GM19463 (cell line): ENCODE measurements around the gene SLC35F3.
A peak's percentile ranks its signal among the peaks of the same experiment; 100 is the strongest.

Experiments used
- ATAC-seq: cut with Tn5 transposase; IDR thresholded peaks from one replicate; pipeline ENCODE4 v1.9.1; 2021; ENCODE audit warnings: mild to moderate bottlenecking, moderate library complexity; ENCODE audit not compliant: unreplicated experiment

The SLC35F3 gene

DNA sequence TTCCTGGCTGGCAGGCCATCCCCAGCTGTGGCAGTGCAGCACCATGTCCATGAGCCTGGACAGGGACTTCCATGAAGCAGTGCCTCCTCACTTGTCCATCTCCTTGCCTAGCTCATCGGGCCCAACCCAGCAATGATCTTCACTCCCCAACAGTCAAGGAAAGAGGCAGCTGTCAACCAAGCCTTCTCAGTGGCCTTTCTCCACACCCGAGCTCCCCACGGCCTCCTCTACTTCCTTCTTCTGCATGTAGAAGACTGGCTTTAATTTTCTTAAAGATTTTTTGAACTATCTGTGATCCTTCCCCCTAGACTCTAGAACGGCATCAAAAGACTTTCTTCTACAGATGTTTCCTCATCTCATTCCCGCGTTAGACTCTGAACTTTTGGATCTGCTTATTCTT lies 403.2 kb downstream of the SLC35F3 start:
- no peak for ATAC-seq

DNA sequence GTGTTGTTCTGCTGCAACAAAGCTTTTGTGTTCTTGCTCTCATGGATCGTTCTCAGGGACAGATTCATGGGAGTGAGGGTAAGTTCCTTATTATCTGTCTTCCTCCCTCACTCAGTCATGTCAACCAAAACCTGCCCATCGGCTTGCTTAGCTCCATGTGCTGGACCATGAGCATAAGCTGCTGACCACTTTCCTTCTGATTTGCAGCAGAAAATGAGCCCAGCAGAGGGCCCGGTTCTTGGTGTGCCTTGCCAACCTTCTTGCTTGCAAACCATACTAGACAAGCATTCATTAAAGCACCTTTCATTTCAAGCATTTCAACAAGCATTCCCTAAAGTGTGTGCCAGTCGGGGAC lies 404.7 kb downstream of the SLC35F3 start:
- no peak for ATAC-seq

DNA sequence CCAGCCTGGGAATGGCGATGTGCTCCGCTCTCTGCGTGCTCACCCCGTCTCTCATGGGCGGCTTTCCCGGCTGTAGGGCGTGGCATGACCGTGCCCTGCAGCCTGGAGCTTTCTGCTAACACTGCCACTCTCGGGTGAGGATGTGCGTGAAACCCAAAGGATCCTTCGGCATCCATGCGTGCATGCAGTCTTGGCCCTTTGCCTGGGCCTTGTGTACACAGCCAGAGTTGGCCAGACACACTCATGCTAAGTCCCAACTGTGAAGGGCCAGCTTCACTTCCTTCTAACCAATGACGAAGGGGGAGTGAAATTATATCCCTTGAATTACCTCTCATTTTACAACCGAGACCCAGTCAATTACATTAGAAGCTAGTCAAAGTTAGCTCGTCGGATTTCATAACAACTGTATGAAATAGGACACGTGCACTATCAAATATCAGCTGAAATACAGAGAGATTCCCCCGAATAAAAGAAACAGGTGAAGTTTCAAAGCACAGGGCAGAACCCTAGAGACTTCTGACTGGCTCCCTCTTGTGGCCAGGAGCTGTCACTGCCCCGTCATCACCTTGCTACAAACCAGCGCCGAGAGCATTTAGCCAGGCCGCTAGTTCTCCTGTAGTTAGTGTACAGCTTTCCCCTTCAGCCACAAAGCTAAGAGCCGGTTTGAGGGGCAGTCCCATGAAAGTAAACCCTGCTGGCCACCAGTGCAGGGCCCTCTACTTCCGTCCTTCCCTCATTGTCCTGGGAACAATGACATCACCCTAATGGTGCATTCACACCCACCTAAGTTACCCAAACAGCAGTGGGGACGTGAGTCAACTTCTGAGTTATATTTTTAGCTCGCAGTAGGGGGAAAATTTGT lies 405.4 kb downstream of the SLC35F3 start:
- ATAC-seq, result peak; percentile 76

DNA sequence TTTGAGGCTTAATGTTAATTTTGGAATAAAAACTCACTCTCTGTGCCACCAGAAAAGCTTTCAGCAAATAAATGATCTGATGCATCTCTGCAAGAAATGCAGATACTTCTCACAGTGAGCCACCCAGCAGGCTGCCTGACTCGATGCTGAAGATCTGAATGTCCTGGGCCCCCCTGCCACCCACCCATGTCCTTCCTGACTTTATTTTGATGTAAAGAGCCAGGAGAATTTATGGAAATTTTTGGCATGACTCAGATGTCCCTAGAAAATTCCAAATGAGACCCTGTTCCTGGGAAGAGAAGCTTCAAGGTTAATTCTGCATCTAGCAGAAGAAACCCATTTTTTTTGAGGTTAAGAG lies 406.0 kb downstream of the SLC35F3 start:
- no peak for ATAC-seq

DNA sequence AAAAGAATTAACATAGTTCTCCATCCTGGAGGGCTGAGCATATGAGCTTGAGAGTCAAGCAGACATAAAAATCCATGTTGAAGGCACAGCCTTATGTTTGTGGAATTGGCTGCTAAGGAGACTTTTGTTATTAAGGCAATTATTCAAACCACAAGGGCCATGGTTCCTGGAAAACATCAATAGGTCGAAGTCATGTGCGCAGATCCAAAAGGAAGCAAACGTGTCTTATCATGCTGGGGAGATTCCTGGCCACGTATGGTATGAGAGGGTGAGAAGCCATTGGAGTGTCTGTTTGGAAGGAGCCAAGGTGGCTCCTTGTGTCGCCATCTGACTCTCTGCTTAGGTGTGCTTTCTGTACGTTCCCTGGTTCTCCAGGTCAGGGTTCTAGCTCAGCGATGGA lies 406.9 kb downstream of the SLC35F3 start:
- ATAC-seq, result no peak

DNA sequence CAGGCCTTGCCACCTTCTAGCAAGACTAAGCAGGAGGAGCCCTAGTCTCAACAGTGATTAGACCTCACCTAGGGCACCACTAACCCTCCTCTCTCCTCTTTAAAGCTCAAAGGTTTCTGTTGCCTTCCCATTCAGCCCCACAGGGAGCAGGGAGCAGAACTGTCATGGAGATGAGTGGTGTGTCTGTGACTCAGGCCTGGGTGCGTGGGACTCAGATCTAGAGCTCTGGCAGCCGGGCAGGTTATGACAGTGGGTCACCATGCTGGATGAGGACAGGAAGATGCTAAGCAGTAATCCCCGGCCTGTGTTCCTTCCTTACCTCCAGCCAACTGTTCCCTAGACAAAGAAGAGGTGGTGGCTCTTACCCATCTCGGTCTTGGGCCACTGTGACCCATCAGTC lies 408.7 kb downstream of the SLC35F3 start:
- ATAC-seq, result no peak

DNA sequence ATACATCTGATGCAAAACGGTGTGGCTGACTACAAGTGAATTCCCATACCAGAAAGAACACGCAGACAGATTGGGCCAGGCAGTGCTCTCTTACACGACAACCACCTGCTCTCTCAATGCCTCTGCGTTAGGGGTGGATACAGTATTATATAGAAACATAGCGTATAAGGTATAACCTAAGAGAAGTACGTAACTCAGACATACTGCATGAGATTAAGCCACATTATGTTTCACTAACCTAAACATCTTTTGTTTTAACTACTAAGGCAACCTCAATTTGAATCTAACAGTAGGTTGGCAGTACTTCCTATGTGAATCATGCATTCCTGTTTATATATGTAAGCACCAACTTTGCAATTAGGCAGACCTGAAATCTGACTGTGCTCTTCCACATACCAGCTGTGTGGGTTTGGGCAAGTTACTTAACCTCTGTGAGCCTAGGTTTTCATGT lies 410.6 kb downstream of the SLC35F3 start:
- no peak for ATAC-seq

DNA sequence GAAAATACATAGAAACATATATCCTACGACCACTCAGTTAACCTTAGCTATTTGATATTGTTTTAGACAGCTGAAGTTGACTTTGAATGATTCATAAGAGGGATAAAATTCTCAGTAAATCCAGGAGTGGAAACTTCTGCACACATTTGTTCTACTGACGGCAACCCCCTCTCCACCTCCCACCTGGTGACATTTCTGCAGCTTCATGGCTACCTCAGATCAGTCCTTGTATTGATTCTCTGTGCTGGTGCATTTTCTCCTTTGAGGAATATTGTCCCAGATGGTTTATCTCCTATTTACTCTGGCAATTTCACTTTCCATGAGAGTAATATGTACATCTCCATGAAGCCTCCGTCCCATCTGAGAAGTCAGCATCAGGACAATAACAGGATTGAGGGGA lies 411.1 kb downstream of the SLC35F3 start:
- ATAC-seq, result no peak

DNA sequence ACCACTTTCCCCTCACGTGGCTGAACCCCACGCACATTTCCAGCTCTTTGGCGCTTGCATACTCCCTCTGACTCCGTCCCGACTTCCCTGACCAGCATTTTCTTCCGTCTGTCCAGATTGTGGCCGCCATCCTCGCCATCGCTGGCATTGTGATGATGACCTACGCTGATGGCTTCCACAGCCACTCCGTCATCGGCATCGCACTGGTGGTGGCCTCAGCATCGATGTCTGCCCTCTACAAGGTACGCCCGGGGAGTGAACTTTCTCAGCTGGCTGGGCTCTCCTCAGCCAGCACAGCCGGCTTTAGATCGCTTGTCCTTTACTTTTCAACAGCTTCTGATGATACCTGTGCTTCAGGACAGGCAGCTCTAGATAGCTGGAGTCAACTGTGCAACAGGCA lies 412.0 kb downstream of the SLC35F3 start:
- no peak for ATAC-seq

DNA sequence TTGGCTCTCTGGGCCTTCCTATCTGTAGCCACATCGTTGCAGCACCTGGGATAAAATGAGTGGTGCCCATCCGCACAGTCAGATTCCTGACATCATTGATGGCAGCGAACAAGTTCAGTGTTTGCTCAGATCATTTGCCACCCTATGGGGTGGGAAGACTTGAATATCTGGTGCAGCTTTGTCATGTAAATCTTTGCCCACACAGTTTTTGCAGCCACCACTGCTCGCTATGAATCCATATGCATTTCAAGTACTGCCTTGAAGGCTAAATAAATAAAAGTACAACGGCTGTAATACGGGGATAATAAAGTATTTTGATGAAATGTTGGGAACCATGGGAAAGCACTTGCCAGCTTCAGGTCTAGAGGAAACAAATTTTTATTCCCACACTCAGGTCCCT lies 412.5 kb downstream of the SLC35F3 start:
- ATAC-seq, result no peak

DNA sequence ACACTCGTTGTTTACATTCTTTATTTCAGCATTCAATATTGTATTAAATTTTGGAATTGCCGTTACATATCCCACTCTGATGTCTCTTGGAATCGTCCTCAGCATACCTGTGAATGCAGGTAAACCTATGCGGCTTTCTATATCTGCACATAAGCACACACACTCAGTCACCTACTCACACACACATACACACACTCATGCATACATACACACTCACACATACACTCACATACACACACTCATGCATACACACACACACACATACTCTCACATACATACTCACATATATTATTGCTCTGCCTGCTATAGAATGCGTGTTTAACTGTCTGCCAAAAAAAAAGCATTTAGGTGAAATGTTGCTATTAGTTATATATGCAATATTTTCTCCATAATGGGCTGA lies 415.6 kb downstream of the SLC35F3 start:
- ATAC-seq, result no peak

DNA sequence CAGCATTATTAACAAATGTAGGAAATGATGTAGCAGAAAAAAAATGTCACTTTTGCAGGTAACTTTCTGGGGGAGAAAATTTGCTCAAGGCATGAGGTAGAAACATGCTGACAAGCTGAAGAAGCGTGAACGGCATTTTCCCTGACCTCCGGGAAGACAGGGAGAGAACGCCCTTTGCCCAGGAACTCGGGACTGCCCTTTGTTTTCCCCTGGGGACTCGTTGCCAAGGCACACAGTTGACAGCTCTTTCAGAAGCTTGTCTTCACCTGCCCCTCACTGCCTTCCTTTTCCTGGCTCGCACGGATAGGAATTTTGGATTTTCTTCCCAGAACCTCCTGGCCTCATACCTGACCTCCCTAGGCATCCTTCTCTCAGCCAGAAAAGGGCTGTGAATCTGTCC lies 416.1 kb downstream of the SLC35F3 start:
- ATAC-seq, result no peak

DNA sequence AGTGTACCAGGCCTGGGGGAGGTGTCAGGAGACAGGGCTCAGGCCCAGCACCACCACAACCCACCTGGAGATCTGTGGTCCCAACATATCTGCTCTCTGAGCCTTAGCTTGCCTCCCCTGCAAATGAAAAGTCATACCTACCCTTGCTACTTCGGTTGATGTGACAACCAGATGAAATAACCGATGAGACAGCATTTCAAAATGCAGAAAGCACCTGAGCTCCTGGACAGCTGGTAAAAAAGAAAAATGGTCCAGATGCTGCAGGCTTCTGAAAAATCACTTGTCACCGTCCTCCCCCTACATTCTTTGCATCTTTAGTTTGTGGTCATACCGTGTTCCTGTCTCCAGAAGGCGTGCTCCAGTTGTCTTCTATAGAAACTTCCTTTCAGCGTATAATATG lies 416.8 kb downstream of the SLC35F3 start:
- ATAC-seq, result no peak

DNA sequence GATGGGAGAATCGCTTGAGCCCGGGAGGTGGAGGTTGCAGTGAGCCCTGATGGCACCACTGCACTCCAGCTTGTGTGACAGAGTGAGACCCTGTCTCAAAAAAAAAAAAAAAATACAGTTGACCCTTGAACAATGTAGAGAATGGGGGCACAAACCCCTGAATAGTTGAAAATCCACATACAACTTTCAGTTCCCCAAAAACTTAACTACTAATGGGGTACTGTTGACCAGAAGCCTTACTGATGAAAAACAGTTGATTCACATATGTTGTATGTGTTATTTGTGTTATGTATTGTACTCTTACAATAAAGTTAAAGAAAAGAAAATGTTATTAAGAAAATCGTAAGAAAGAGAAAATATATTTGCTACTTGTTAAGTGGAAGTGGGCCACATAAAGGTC lies 417.6 kb downstream of the SLC35F3 start:
- no peak for ATAC-seq

DNA sequence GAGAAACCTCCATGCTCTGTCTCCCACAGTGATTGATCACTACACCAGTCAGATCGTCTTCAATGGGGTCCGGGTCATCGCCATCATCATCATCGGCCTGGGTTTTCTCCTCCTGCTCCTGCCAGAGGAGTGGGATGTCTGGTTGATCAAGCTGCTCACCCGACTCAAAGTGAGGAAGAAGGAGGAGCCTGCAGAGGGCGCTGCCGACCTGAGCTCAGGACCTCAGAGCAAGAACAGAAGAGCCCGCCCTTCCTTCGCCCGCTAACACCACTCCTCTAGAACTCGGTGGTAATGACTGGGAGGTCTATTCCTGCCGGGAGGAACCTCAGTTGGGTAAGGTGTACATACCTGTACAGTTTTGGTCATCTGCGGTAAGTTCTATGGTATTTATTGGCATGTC lies 418.5 kb downstream of the SLC35F3 start:
- no peak for ATAC-seq

DNA sequence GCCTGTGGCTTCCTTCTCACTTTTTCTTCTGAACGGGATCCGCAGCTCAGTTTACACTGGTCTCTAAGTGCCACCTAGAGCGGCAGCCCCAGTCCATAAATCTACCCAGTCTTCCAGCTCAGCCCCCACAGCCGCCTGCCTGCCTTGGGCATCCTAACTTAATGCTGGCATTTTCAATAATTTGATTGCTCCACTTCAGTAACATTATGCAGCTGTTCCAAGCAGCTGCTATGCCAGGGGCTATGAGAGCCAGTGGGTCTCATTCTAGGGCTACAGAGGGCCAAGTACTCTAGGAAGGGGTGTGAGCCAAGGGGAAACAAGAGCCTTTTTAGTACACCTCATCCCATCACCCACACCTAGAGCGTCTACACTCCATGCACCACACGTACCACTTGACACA lies 420.3 kb downstream of the SLC35F3 start:
- no peak for ATAC-seq

DNA sequence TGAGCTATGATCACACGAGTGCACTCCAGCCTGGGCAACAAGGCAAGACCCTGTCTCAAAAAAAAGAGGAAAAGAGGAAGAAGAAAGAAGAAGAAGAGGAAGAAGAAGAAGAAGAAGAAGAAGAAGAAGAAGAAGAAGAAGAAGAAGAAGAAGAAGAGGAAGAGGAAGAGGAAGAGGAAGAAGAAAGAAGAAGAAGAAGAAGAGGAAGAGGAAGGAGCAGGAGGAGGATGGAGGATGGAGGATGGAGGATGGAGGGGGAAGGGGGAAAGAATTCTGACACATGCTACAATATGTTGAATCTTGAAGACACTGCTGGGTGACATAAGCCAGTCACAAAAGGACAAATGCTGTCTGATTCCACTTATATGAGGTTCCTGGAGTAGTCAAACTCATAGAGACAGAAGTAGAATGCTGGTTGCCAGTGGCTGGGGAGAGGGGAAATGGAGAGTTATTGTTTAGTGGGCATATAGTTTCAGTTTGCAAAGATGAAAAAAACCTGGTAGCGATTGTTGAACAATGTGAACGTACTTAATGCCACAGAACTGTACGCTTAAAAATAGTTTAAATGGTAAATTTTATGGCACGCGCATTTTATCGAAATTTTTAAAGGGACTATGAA lies 421.5 kb downstream of the SLC35F3 start:
- peak; percentile 40 for ATAC-seq

DNA sequence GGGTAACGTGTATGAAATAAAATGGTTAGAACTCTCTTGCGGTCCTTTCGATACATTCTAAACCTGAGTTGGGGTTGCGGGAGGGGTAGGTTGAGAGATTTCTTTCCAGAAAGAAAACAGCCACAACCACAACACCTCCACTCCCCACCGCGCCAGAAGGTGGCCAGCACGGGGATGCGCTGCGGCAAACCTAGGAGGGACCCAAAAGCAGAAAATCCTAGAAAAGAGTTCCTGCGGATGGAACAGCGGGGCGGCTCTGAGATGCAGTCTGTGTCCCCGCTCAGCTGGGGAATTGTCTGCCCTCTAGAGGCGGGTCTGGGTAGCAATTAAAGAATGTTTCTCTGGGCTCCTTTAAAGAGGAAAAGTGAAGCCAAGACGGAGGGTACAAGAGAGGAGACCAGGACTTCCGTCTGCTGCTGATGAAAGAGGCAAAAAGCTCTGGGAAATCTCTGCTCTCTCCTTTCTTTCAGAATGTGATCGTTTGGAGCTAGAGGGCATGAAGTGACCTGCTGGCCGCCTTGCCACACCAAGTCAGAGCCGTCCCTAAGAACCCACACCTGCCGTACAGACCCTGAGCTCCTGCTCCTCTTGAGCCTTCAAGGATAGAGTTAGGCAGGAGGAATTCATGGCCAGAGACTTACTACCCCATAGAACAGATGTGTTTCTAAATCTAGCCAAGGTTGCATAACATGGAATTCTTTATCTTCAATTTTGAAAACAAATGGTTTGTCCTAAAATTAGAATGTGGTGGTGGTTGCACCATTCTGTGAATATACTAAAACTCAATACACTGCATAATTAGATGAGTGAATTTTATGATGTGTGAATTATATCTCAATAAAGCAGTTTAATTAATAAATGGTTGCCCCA lies 422.3 kb downstream of the SLC35F3 start:
- peak; percentile 84 for ATAC-seq

DNA sequence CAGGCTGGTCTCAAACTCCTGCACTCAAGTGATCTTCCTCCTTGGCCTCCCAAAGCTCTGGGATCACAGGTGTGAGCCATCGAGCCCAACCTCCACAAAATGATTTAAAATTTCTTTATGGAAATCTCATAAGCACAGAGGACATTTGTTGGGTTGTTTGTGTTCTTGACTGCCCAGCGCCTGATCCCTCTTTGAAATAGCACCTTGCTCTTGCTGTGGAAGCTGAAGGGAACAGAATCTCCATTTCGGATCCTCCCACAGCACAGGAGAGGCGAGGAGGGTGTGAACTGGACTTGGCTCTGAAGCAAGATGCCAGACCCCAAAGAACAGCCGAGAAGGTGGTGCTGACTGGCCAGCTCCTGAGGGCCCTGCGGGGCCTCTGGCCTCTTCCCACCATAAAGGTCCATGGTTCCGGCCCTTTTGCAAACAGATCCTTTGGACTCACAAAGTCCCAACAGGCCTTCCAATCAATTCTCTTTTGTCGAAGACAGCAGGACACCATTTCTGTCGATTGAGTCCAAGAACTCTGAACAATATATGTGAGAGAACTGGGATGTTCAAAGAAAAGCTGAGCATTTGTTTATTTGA lies 423.2 kb downstream of the SLC35F3 start:
- ATAC-seq, result no peak

DNA sequence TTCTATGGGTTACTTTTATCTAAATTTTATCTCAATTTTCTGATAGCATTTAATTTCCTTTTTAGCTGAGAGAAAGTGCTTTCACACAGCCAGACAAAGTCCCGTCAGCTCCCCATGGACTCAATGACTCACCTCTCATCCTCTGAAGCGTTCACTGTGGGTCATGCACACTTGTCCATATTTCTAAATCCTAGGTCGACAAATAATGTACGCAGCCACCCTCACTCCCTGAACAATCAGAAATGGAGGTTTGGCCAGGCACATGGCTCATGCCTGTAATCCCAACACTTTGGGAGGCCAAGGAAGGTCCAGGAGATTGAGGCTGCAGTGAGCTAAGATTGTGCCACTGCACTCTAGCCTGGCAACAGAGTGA lies 426.4 kb downstream of the SLC35F3 start:
- ATAC-seq, result no peak

DNA sequence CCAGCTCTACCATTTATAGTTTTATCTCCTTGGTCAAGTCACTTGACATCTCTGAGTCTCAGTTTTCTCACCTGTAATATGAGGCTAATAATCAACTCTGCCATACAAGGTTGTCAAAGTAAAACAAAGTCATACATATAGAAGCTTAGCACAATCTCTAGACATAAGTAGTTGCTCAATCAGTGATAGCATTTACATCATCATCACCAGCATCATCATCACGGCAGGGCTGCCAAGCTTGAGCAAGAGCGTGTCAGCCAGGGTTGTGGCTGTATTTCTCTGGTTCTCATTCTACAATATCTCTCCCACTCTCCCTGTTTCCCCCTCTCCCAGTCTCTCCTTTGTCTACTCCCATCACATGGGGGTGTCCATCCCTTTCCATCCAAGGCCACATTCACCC lies 427.0 kb downstream of the SLC35F3 start:
- ATAC-seq, result no peak
